ENCODE results near the gene SHH.

DNA sequence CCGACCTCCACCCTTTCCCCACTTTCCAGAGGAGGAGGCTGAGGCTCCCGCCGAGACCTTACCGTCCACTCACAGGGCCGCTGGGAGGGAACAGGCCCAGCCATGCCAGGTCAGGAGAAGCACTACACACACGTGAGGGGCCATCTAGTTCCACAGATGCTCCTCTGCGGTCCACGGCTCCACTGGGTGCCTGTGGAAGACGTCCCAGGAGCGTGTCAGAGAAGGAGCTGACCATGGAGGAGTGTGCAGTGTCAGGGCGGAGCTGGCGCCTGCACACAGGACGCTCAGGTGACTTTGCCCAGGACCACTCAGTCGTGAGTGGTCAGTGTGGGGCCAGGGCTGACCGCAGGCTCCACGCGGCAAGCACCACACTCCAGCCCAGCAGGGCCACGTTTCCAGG, 8.0 kb upstream of the SHH start:
- no peak for TF ChIP-seq CTCF (IDR thresholded peaks at IDR 0.05; ENCODE audit: low read length)
- TF ChIP-seq EZH2 (optimal IDR thresholded peaks at IDR 0.05; ENCODE audit: low read depth, low read length): no peak
- TF ChIP-seq EZH2phosphoT487 (IDR thresholded peaks at IDR 0.05; ENCODE audit: low read length): no peak

All from MM.1S (cell line).